Erythroblast (primary cell): ENCODE data around the gene CDK18.

Source experiments
- GATA1 ChIP-seq: IDR thresholded peaks from 2 replicates; pipeline ENCODE4 v1.6.1; 2011; ENCODE audit warnings: low read depth, mild to moderate bottlenecking, control low read depth, low read length, moderate library complexity
- POLR2A ChIP-seq: IDR thresholded peaks from 2 replicates; pipeline ENCODE4 v1.6.1; 2011; ENCODE audit warnings: mild to moderate bottlenecking, low read length

DNA sequence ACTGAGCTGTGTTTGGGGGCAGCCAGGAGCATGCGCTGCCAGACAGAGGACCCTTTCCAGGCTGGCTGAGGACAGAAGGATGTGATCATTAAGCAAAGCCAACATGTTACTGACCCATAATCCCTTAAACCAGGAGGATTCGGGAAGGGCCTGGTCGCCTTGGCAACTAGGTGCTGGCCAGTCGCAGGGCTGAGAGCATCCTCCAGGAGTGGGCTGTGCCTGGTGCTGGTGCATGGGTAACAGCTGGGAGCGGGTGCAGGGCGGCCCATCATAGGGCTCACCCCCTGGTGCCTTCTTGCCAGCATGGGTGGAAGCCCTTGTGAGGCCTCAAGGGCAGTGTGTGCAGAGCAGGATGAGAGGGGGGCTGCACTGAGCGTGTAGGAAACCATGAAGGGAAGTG lies 17.2 kb downstream of the CDK18 start:
- TF ChIP-seq POLR2A (no peak), GATA1 (no peak)
